NB4 (cell line): ENCODE data around the gene CFAP46.

Source experiments
- TF ChIP-seq, protein P1 (sequence below): IDR thresholded peaks from one replicate; pipeline ENCODE4 v1.5.1; 2012; ENCODE audit warnings: low read depth, low read length
- TF ChIP-seq, protein P2 (sequence below): IDR thresholded peaks from 2 replicates; pipeline ENCODE4 v1.6.1; 2011; ENCODE audit warnings: low read depth, low read length

DNA sequence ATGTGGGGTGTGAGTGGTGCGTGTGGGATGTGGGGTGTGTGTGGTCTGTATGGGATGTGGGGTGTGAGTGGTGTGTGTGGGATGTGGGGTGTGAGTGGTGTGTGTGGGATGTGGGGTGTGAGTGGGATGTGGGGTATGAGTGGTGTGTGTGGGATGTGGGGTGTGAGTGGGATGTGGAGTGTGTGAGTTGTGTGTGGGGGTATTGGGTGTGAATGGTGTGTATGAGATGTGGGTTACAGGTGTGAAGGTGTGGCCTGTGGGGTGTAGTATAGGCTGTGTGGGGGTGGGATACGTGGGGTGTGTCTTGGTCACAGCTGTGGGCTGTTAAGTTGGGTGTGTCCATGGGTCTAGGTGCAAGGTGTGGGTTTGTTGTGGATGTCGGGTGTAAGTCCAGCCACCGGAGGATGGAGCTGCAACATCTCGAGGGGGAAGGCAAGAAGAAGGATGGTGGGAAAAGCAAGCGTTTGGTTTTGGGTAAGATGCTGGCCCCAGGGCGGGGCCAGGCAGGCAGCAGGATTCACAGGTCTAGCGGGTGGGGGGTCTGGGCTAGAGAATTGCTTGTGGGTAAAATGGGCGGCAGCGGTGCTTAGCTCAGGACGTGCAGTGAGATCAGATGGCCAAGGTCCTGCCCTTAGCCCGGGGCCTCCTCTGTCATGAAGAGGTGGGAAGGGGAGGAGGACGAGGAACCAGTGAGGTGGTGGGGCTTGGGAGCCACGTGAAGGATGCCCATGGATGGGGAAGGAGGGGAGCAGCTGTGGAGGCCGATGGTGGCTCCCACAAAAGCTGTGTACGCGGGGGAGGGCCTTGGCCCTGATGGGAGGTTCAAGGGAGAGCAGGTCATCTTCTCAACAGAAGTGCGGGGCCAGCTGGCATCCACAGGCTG lies 60.1 kb downstream of the CFAP46 start:
- TF ChIP-seq, protein P1, sequence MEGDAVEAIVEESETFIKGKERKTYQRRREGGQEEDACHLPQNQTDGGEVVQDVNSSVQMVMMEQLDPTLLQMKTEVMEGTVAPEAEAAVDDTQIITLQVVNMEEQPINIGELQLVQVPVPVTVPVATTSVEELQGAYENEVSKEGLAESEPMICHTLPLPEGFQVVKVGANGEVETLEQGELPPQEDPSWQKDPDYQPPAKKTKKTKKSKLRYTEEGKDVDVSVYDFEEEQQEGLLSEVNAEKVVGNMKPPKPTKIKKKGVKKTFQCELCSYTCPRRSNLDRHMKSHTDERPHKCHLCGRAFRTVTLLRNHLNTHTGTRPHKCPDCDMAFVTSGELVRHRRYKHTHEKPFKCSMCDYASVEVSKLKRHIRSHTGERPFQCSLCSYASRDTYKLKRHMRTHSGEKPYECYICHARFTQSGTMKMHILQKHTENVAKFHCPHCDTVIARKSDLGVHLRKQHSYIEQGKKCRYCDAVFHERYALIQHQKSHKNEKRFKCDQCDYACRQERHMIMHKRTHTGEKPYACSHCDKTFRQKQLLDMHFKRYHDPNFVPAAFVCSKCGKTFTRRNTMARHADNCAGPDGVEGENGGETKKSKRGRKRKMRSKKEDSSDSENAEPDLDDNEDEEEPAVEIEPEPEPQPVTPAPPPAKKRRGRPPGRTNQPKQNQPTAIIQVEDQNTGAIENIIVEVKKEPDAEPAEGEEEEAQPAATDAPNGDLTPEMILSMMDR = no peak
- TF ChIP-seq, protein P2, sequence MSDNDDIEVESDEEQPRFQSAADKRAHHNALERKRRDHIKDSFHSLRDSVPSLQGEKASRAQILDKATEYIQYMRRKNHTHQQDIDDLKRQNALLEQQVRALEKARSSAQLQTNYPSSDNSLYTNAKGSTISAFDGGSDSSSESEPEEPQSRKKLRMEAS = no peak
